ENCODE results near the gene THSD7A.

DNA sequence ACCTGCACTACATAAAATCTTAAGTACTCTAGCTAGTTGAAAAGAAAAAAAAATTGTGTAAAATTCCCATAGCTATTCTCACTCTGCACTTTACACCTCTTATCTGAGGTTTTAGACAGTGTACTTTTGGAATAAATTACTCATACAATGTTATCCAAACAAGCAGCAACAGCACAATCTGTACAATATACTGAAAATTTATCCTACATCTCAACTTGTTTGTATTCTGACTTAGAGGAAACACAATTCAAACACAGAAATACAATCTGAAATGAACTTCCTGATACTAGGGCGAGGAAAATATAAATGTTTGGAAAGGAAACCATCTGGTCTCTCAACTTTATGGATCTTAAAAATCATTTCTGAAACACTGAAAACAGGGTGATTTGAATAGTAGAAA lies 381.7 kb downstream of the THSD7A start:
- no peak for TF ChIP-seq POLR2AphosphoS5 (IDR thresholded peaks at IDR 0.05; ENCODE audit: borderline replicate concordance, low read depth, low read length)
- no peak for TF ChIP-seq FOXP2 (optimal IDR thresholded peaks at IDR 0.05; ENCODE audit: control extremely low read depth, extremely low read length, insufficient read depth)

Measured in SK-N-MC (cell line).